K562 (cell line): Measurements from ENCODE around the gene CD151. TPM values are rescaled to one million over a fixed set of nuclear protein-coding genes. Genes with fewer than 3 reads are reported as not detected.

Experiments
- EP400 ChIP-seq: fragments of 450-650 bp; IDR thresholded peaks from 2 replicates; pipeline ENCODE4 v1.6.1; 2017; ENCODE audit warnings: antibody characterized with exemption, mild to moderate bottlenecking, moderate library complexity
- GABPB1 ChIP-seq: sonication (generic); formaldehyde crosslinking; IDR thresholded peaks from 2 replicates; pipeline ENCODE4 v1.8.0; 2022; ENCODE audit warnings: mild to moderate bottlenecking, missing genetic modification reagents
- HMGXB4 ChIP-seq: sonication (generic); formaldehyde crosslinking; IDR thresholded peaks from 2 replicates; pipeline ENCODE4 v1.8.1; 2023; ENCODE audit warnings: mild to moderate bottlenecking, missing genetic modification reagents
- ID3 ChIP-seq, 2 experiments: fragments of 250-450 bp in 1 of 2; fragments of 450-650 bp in 1 of 2; sonication (Bioruptor Pico) in 1 of 2; IDR thresholded peaks; 2 replicates each; pipeline versions ENCODE4 v1.6.1 to v1.8.0; 2016 to 2021; ENCODE audit warnings: mild to moderate bottlenecking in 2 of 2, moderate library complexity in 2 of 2, missing compliant biosample characterization in 1 of 2, missing genetic modification characterization in 1 of 2
- KDM5B ChIP-seq: fragments of 200-600 bp; sonication (generic); IDR thresholded peaks from 2 replicates; pipeline ENCODE4 v1.6.1; 2012; ENCODE audit warnings: low read depth, mild to moderate bottlenecking, moderate library complexity, low read length, control low read depth, inconsistent platforms; ENCODE audit not compliant: insufficient replicate concordance
- MXI1 ChIP-seq: IDR thresholded peaks from 2 replicates; pipeline ENCODE4 v1.6.1; 2011; ENCODE audit warnings: low read depth, mild to moderate bottlenecking, improper control_type of control experiment, low read length
- RBM22 ChIP-seq: fragments of 200-400 bp; formaldehyde crosslinking; IDR thresholded peaks from 2 replicates; pipeline ENCODE4 v1.6.1; 2018; ENCODE audit warnings: low read length, low read depth; ENCODE audit not compliant: poor library complexity, severe bottlenecking
- TFAP4 ChIP-seq: sonication (generic); formaldehyde crosslinking; IDR thresholded peaks from 2 replicates; pipeline ENCODE4 v1.8.0; 2022; ENCODE audit warnings: missing genetic modification reagents, mild to moderate bottlenecking, moderate library complexity, borderline replicate concordance
- USF1 ChIP-seq: sonication (generic); formaldehyde crosslinking; IDR thresholded peaks from 2 replicates; pipeline ENCODE4 v1.9.0; 2022; ENCODE audit warnings: mild to moderate bottlenecking, missing genetic modification reagents
- ZBED1 ChIP-seq: IDR thresholded peaks from 2 replicates; pipeline ENCODE4 v1.6.1; 2014
- ZBTB33 ChIP-seq: sonication (generic); formaldehyde crosslinking; IDR thresholded peaks from 2 replicates; pipeline ENCODE4 v1.8.1; 2023; ENCODE audit warnings: mild to moderate bottlenecking, missing genetic modification reagents
- ZNF436 ChIP-seq: fragments of 250-450, 450-650 bp; sonication (Bioruptor Pico); formaldehyde crosslinking; IDR thresholded peaks from 2 replicates; pipeline ENCODE4 v1.7.0; 2020; ENCODE audit warnings: mild to moderate bottlenecking
- ZNF444 ChIP-seq: fragments of 250-450 bp; sonication (Bioruptor Pico); IDR thresholded peaks from 2 replicates; pipeline ENCODE4 v1.4.0; 2020; ENCODE audit warnings: mild to moderate bottlenecking, moderate library complexity
- ZNF740 ChIP-seq, 3 experiments: fragments of 200-800 bp in 1 of 3; sonication (Bioruptor generic) in 1 of 3; sonication (generic) in 1 of 3; formaldehyde crosslinking in 1 of 3; IDR thresholded peaks; 2 replicates each; pipeline versions ENCODE4 v1.6.1 to v1.8.0; 2016 to 2022; ENCODE audit warnings: mild to moderate bottlenecking in 2 of 3, missing compliant biosample characterization in 2 of 3, missing genetic modification characterization in 2 of 3, missing genetic modification reagents in 1 of 3
- polyA plus RNA-seq, 8 experiments: library from polyadenylated mRNA; depleted of rRNA in 4 of 8; stranded (reverse) in 5 of 8; unstranded in 3 of 8; fragments of >200 nt; fragmentation: Nextera tagmentation in 2 of 8; fragmentation: Illumina TruSeq in 1 of 8; extraction: Ambion mirVana in 2 of 8; extraction: Trizol in 1 of 8; gene quantifications; 2 replicates each; pipeline versions ENCODE4 v1.2.1 to v1.2.3, GENCODE V29; 2011 to 2014; ENCODE audit warnings: inconsistent platforms in 1 of 8, missing spikeins in 1 of 8
- total RNA-seq, 7 experiments: library from RNA; depleted of rRNA in 6 of 7; stranded (reverse); fragments of >200 nt in 6 of 7; fragmentation: Illumina TruSeq in 2 of 7; extraction: Trizol in 2 of 7; gene quantifications; 2 replicates each; pipeline versions ENCODE4 v1.2.1 to v1.2.3, GENCODE V29; 2011 to 2021; ENCODE audit warnings: low replicate concordance in 1 of 7

The CD151 gene
- total and polyA plus RNA-seq, 9 of the 15 experiments (the other 6 are each of a cell fraction or from before 2014, with no cell fraction given), result 2.3 to 187 (median 140) TPM

GRCh38 chr11:797296-798092 is 35.3 kb upstream of the CD151 start (continued):
- TF ChIP-seq GABPB1 (CRISPR knock-in tag) (peak; percentile 57; the same call in 1 of the 2 replicates), ZNF444 (CRISPR knock-in tag) (no peak), KDM5B (peak; percentile 56), RBM22 (peak; percentile 53), TFAP4 (peak; percentile 95), HMGXB4 (CRISPR knock-in tag) (0 out of 2 replicates have a peak, but pooled peaks have one; percentile 78), ZNF740 (CRISPR knock-in tag; IDR thresholded peaks at IDR 0.05) (peak; percentile 78), ZNF740 (tag; IDR thresholded peaks at IDR 0.05) (0 out of 4 replicates have a peak, but pooled peaks of 1 of the 2 experiments have one; percentile 41), ID3 (CRISPR knock-in tag; IDR thresholded peaks at IDR 0.05) (no peak), ID3 (tag; IDR thresholded peaks at IDR 0.05) (no peak), ZBED1 (no peak), EP400 (peak; percentile 89; the same call in 1 of the 2 replicates), MXI1 (peak; percentile 64; the same call in 1 of the 2 replicates), USF1 (CRISPR knock-in tag) (peak; percentile 63), ZBTB33 (CRISPR knock-in tag) (0 out of 2 replicates have a peak, but pooled peaks have one; percentile 33), ZNF436 (CRISPR knock-in tag) (no peak)
